GM12892 (cell line): Measurements from ENCODE around the gene CMTM4.

Source experiments
- DNase-seq: peaks from one replicate; pipeline ENCODE4 v3.0.0; 2011; ENCODE audit not compliant: insufficient read length
- FAIRE-seq: peaks from 2 replicates; lab custom pipeline; 2011; peaks lifted over from hg19 to GRCh38; lab: Jason Lieb, UNC
- POLR2A ChIP-seq: IDR thresholded peaks from 2 replicates; pipeline ENCODE4 v1.6.1; 2011; ENCODE audit warnings: low read depth, low read length, control low read depth
- POLR2AphosphoS5 ChIP-seq: IDR thresholded peaks from 2 replicates; pipeline ENCODE4 v1.6.1; 2011; ENCODE audit warnings: low read depth, low read length, control low read depth
- TAF1 ChIP-seq: IDR thresholded peaks from 2 replicates; pipeline ENCODE4 v1.6.1; 2011; ENCODE audit warnings: low read depth, mild to moderate bottlenecking, control low read depth, low read length, borderline replicate concordance

CMTM4 gene

DNA sequence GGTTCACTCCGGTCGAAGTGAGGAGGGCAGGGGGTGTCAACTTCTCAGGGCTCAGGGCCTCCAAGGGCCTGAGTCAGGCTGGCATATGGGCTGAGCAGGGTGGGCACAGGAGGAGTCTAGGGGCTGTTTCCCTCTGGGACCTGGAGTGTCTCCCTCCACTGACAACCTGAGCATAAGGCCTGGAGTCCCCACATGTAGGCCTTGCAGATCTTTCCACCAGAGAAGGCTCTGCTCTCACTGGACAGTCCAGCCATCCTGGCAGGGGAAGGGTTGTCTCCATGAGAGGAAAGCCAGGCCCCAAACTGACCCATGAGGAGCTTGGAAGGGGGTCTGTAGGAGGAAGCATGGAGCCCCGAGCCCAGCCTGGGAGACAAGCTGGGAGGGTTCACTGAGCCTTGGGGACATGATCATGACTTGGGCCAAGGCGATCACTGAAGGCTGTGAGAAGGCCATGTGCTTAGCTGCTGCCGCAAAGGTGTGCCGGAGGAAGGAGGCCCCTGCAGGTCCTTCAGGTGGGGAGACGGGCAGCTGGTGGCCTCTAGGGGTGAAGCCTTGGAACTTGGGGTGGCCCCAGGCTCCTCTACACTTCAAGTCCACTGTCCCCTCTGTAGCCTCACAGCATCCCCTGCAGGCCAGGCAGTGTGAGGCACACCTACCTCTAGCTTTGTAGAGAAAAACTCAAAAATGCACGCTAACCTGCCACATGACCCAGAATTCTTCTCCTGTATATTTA is 107.4 kb downstream of the CMTM4 start:
- DNase-seq (peak; percentile 63), FAIRE-seq (no peak)
- TF ChIP-seq TAF1 (no peak), POLR2A (no peak), POLR2AphosphoS5 (no peak)

DNA sequence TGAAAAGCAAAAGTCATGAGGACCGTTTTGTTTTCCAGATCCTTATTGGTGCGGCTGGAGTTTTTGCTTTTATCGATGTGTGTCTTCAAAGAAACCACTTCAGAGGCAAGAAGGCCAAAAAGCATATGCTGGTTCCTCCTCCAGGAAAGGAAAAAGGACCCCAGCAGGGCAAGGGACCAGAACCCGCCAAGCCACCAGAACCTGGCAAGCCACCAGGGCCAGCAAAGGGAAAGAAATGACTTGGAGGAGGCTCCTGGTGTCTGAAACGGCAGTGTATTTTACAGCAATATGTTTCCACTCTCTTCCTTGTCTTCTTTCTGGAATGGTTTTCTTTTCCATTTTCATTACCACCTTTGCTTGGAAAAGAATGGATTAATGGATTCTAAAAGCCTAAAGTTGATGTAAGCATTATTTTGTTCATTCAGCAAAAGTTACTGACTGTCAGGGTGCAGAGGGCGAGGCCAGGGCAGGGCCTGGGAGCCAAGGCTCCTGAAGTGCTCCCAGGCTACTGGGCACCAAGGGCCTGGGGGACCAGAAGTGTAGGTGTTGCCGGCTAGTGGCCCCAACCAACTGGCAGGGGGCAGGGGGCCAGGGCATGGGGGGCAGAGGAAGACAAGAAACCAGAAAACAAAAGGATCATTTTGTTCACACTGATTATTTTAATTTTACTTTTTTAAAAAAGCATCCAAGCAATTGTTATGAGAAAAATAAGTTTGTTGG is 108.5 kb downstream of the CMTM4 start:
- DNase-seq (no peak), FAIRE-seq (no peak)
- TF ChIP-seq POLR2AphosphoS5: no peak
- no peak for TF ChIP-seq POLR2A
- TF ChIP-seq TAF1: no peak

DNA sequence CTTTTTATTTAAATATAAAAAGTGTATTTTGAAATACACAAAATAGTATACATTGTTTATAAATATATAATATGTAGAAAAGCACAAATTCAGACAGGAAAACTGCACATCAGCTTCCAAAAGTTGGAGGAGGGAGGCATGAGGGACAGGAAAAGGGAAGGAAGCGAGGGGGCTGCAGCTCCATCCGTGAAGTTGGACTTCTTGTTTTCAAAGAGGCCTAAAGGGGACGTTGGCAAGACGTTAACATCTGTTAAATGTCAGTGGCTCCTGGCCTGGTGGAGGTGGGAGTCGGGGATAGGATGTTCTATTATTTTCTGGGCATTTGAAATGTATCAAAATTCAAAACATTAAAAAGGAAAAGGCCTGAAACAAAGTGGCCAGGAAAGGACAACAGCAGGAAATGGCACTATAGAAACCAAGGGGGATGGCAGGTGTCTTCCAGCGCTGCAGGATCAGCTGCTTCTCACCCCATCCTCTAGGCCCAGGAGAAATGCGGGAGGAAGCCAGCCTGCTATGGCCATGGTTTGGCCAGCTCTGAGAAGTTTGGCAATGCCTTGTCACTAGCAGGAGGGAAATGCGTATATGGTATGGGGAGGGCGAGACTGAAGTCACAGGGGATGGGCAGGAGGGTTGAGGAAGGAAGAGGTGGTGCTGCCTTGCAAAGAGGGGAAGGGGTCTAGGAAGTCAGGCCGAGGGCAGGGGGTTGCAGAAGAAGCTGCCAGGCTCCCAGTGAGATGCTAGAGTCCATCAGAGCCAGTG is 110.9 kb downstream of the CMTM4 start:
- FAIRE-seq (no peak), DNase-seq (no peak)
- TF ChIP-seq TAF1: no peak
- no peak for TF ChIP-seq POLR2AphosphoS5

DNA sequence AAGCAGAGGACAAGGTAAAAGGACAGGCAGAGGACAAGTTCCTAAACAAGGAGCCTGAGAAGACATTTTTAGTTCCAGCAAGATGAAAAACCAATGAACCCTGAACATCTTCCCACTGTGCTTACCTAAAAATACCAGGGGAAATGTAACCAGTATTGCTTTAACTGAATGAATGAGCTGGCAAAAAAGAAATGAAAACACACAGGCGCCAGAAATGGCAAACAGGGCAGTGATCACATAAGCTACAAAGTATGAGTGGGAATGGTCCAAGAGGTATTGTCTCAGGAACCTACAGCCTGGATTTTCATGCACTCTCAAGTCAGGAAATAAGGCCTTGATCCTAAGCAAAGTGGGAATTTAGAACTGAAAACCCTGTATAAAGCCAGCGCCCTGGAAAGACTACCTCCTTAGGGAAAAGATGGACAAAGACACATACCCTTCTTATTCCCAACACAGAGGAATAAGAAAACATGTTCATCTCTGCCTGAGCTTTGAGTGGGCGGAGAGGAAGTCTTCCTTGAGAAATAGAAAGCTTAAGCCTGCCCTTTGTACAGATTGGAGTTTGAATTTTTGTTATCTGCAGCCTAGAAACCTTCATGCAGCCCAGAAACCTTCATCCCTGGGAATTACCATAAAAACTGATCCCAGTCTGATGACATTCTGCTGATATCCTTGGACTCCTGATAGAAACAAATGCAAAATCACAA is 115.1 kb downstream of the CMTM4 start:
- TF ChIP-seq TAF1 (no peak), POLR2A (no peak), POLR2AphosphoS5 (no peak)
- no peak for FAIRE-seq
- no peak for DNase-seq

DNA sequence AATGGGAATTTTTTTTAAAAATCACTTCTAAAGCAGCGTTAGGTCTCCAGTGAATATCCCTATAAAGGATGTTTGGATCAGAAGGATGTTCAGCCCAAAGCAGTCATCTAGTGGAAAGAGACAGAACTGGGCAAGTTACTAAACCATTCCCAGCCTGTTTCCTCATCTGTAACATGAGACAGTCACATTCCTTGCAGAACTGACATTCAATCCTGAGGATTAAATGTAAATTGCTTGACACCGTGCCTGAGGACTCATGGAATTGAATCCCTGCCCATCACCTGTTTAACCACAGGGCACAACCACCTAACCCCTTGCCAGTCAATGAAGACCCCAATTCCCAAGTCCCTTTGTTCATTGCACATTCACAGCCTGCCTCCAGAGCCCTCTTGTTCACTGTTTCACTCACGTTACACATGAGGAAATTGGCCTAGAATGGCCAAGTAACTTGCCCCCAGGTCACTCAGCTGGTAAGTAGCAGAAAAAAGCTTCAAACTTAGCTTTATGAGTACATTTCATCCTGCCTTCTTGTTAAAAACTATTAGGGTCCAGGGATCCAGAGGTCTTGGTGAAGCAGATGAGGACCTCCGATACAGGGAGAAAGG is 115.8 kb downstream of the CMTM4 start:
- TF ChIP-seq POLR2AphosphoS5: no peak
- TF ChIP-seq TAF1: no peak
- no peak for TF ChIP-seq POLR2A
- FAIRE-seq: no peak
- no peak for DNase-seq

DNA sequence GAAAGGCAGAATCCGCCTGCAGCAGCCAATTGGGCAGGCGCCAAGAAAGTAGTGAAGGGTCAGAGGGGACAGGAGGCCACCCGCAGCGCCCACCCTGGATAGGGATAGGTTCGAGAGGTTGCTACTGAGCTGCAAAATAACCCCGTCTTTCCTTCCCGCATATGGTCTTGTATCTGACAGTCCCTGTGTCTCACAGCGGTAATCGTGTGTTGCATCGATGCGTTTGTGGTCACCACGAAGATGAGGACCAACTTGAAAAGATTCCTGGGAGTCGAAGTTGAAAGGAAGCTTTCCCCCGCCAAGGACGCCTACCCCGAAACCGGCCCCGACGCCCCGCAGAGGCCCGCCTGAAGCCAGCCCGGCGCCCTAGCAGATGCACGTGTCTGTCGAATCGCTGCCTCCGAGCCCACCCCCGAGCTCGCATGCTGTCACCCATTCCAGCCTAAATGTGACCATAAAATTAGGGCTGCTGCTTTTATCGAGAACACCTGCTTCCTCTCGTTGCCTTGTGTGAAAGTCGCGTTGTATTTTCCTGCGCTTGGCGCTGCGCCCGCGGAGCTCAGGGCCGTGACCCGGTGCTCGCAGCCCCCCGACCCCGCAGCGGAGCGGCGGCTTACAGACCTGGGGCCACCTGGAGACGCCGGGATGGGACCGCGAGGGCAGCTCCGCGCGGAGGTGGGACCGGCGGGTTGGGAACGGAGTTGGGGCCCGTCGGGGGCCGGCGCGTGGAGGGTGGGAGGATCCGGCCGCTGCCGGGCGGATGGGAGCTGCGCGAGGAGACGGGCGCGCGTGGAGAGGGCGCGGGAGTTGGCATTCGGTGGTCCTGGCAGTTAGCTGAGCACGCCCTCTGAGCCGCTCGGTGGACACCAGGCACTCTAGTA is 117.7 kb downstream of the CMTM4 start, which contains the start of gene CMTM2:
CMTM2 (plus strand) TSS at position 813 of the 881 bp plus-strand sequence. CDS start 145 bp downstream, outside the sequence.
- TF ChIP-seq TAF1 (no peak), POLR2AphosphoS5 (no peak), POLR2A (no peak)
- no peak for DNase-seq
- FAIRE-seq: no peak

DNA sequence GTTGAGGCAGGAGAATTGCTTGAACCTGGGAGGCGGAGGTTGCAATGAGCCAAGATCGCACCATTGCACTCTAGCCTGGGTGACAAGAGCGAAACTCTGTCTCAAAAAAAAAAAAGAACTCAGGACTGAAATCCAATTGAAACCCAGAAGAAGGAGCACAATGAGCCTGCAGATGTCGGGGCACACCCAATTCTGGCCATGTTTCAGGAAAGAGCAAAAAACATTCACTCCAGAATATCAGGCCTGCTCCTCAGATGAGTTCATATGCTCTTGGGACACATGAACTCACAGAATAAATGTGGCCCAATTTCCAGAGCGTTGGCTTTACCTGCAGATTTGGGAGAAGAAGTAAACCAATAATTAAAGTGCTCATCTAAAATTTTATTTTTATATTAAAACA is 120.2 kb downstream of the CMTM4 start:
- DNase-seq: no peak
- FAIRE-seq: no peak
- TF ChIP-seq POLR2A: no peak
- no peak for TF ChIP-seq POLR2AphosphoS5
- TF ChIP-seq TAF1: no peak

DNA sequence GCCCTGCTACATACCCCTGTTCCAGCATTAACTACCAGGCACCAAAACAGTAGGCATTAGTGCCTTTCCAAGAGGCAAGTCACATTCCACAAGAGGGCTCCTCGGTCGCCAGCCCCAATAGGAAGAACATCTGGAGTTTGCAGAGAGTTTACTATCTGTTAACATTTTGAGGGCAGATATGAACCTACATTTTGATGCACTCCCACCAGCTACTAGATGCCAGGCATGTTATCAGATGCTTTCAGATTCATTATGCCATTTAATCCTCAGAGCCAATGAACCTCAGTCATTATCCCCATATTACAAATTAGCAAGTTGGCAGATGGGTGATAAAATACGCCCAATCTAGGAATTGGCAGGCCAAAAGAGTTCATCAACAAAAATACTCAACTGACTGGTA is 121.5 kb downstream of the CMTM4 start:
- TF ChIP-seq POLR2A (no peak), TAF1 (no peak), POLR2AphosphoS5 (no peak)
- DNase-seq: no peak
- no peak for FAIRE-seq

DNA sequence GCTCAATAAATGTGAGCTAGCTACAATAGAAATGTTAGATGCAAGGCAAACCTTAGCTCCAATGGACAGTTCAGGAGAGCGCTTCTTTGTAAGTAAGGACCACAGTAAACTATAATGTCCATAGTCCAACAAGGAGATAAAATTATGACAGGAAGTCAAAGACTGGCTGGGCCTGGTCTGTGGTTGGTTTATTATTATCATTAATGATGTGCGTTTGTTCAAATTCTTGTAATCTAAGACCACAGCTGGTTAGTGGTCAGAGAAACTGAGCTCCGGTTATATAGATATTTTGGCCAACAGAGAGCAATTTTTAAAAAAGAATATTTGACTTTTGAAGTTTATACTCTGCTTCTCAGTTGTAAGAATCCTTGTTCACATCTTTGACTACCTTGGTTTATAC is 122.0 kb downstream of the CMTM4 start:
- FAIRE-seq (no peak), DNase-seq (no peak)
- TF ChIP-seq POLR2A (no peak), POLR2AphosphoS5 (no peak), TAF1 (no peak)

DNA sequence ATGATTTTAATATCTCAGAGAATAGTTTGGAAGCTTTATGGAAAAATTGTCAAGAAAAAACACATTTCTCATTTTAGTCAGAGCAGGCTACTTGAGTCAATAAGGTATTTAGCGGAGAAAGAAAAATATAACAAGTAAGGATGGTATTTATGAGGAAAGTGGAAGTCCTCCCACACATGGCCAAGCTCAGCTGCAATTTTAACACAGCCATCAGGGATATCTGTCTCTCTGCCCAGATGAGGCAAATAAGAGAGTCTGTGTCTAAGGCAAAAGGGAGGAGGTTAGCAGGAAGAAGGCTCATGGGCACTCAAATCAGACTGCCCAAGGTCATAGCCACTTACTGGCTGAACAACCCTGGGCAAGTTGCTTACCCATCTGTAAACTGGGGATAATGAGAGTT is 122.5 kb downstream of the CMTM4 start:
- FAIRE-seq (no peak), DNase-seq (no peak)
- TF ChIP-seq POLR2A (no peak), TAF1 (no peak), POLR2AphosphoS5 (no peak)
